Retina (tissue), 1 donor: ENCODE measurements around the gene RNU6-9.

Experiments used
- DNase-seq: peaks from one replicate; pipeline ENCODE4 v3.0.0-alpha.2; 2016

RNU6-9 gene

GRCh38 chr19:937259-937694 lies 44.0 kb downstream of the RNU6-9 start:
- no peak for DNase-seq

DNA sequence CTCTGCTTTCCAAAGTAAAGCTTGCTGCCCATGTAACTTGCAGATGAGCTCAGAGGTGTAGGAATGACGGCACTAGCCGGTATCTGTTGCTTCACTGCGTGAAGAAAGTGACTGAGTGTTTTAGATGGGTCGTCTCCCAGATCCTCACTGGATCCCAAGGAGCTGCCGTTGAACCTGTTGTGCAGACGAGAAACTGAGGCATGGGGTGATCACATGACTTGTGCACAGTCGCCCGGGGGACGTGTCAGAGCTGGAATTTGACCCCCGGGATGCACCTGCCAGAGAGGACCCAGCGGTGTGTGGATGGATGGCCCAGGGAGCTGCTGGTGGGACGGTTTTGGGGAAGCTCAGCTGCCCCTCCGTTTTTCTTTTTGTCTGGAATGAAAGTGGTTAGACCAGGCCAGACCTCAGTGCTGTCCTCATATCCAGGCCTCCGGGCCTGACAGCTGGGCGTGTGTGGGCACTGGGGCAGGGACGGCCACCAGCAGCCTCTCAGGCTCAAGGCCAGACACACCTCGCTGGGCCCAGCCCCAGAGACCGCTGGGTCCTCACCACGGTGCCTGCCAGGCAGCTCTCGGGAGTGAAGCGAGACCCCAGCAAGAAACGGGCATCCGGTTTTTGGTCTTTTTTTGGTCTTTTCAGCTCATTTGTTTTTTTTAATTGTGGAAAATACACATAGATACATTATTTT lies 45.1 kb downstream of the RNU6-9 start:
- no peak for DNase-seq

GRCh38 chr19:939439-939838 lies 46.2 kb downstream of the RNU6-9 start:
- no peak for DNase-seq

DNA sequence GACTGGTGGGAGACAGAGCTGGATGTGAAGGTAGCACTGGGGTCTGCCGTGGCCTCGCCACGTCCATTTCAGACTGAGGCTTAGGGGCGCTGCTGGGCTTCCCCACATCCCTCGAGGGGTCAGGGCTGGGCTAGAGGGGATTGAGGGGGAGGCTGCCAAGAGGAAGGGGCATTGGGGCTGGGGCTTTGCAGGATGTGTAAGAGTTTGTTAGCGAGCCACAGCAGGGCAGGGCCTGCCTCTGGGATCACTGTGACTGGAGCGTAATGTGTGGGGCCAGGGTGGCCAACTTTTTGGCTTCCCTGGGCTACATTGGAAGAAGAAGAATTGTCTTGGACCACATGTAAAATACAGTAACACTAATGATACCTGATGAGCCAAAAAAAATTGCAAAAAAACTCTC lies 46.6 kb downstream of the RNU6-9 start:
- no peak for DNase-seq

GRCh38 chr19:940591-941291 lies 47.5 kb downstream of the RNU6-9 start:
- no peak for DNase-seq

GRCh38 chr19:941292-942132 lies 48.2 kb downstream of the RNU6-9 start:
- no peak for DNase-seq

GRCh38 chr19:942133-942645 lies 48.9 kb downstream of the RNU6-9 start:
- DNase-seq = no peak
